ENCODE results near the gene SPRR2G. TPM values are rescaled to one million over a fixed set of nuclear protein-coding genes. Genes with fewer than 3 reads are reported as not detected.

Gene SPRR2G
- total and polyA plus RNA-seq, 2 of the 8 experiments (the other 6 are each of a cell fraction or from before 2014, with no cell fraction given): not detected

DNA sequence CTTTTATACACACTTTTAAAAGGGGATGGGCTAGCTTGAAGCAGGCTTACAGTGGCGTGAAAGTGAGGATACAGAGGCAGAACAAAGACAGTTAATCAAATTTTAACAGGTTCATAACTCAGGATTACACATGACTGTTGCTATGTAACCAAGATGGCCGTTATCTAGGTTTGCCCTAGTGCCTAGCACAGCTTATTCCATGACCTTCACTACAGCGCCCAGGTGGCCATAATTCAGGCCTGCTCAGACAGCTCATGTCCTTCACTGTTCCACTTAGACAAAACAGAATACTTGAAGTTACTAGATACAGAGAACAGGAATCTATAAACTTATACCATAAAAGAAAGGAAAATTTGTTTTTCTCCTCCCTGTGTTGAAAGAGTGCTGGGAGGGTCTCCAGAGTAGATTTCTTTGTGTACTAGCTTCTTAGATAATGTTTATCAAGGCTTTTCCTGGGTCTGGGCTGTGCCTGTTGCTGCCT lies 31.2 kb downstream of the SPRR2G start (continued):
- TF ChIP-seq, protein P1, sequence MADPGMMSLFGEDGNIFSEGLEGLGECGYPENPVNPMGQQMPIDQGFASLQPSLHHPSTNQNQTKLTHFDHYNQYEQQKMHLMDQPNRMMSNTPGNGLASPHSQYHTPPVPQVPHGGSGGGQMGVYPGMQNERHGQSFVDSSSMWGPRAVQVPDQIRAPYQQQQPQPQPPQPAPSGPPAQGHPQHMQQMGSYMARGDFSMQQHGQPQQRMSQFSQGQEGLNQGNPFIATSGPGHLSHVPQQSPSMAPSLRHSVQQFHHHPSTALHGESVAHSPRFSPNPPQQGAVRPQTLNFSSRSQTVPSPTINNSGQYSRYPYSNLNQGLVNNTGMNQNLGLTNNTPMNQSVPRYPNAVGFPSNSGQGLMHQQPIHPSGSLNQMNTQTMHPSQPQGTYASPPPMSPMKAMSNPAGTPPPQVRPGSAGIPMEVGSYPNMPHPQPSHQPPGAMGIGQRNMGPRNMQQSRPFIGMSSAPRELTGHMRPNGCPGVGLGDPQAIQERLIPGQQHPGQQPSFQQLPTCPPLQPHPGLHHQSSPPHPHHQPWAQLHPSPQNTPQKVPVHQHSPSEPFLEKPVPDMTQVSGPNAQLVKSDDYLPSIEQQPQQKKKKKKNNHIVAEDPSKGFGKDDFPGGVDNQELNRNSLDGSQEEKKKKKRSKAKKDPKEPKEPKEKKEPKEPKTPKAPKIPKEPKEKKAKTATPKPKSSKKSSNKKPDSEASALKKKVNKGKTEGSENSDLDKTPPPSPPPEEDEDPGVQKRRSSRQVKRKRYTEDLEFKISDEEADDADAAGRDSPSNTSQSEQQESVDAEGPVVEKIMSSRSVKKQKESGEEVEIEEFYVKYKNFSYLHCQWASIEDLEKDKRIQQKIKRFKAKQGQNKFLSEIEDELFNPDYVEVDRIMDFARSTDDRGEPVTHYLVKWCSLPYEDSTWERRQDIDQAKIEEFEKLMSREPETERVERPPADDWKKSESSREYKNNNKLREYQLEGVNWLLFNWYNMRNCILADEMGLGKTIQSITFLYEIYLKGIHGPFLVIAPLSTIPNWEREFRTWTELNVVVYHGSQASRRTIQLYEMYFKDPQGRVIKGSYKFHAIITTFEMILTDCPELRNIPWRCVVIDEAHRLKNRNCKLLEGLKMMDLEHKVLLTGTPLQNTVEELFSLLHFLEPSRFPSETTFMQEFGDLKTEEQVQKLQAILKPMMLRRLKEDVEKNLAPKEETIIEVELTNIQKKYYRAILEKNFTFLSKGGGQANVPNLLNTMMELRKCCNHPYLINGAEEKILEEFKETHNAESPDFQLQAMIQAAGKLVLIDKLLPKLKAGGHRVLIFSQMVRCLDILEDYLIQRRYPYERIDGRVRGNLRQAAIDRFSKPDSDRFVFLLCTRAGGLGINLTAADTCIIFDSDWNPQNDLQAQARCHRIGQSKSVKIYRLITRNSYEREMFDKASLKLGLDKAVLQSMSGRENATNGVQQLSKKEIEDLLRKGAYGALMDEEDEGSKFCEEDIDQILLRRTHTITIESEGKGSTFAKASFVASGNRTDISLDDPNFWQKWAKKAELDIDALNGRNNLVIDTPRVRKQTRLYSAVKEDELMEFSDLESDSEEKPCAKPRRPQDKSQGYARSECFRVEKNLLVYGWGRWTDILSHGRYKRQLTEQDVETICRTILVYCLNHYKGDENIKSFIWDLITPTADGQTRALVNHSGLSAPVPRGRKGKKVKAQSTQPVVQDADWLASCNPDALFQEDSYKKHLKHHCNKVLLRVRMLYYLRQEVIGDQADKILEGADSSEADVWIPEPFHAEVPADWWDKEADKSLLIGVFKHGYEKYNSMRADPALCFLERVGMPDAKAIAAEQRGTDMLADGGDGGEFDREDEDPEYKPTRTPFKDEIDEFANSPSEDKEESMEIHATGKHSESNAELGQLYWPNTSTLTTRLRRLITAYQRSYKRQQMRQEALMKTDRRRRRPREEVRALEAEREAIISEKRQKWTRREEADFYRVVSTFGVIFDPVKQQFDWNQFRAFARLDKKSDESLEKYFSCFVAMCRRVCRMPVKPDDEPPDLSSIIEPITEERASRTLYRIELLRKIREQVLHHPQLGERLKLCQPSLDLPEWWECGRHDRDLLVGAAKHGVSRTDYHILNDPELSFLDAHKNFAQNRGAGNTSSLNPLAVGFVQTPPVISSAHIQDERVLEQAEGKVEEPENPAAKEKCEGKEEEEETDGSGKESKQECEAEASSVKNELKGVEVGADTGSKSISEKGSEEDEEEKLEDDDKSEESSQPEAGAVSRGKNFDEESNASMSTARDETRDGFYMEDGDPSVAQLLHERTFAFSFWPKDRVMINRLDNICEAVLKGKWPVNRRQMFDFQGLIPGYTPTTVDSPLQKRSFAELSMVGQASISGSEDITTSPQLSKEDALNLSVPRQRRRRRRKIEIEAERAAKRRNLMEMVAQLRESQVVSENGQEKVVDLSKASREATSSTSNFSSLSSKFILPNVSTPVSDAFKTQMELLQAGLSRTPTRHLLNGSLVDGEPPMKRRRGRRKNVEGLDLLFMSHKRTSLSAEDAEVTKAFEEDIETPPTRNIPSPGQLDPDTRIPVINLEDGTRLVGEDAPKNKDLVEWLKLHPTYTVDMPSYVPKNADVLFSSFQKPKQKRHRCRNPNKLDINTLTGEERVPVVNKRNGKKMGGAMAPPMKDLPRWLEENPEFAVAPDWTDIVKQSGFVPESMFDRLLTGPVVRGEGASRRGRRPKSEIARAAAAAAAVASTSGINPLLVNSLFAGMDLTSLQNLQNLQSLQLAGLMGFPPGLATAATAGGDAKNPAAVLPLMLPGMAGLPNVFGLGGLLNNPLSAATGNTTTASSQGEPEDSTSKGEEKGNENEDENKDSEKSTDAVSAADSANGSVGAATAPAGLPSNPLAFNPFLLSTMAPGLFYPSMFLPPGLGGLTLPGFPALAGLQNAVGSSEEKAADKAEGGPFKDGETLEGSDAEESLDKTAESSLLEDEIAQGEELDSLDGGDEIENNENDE (IDR thresholded peaks at IDR 0.05; ENCODE audit: insufficient replicate concordance, low read length): no peak
- TF ChIP-seq POLR2AphosphoS5 (IDR thresholded peaks at IDR 0.05; ENCODE audit: low read depth, low read length): no peak

All from H1 (cell line).